Prostate gland (tissue), 2 donors: ENCODE data around the gene OSBPL1A.

Source experiments
- CTCF ChIP-seq, 4 experiments: fragments of 200-600 bp in 2 of 4; fragments of 450-650 bp in 2 of 4; sonication (generic) in 2 of 4; IDR thresholded peaks; 1 replicate in 3 of 4; 2 replicates in 1 of 4; pipeline ENCODE4 v1.5.1; 2016 to 2019; ENCODE audit warnings: antibody characterized with exemption in 4 of 4, mild to moderate bottlenecking in 2 of 4, moderate library complexity in 2 of 4
- POLR2A ChIP-seq: fragments of 450-650 bp; IDR thresholded peaks from one replicate; pipeline ENCODE4 v1.6.1; 2016; ENCODE audit warnings: antibody characterized with exemption, mild to moderate bottlenecking
- POLR2AphosphoS5 ChIP-seq: sonication (generic); formaldehyde crosslinking; IDR thresholded peaks from one replicate; pipeline ENCODE4 v1.6.1; 2017; ENCODE audit warnings: antibody characterized with exemption

- TF ChIP-seq POLR2A (no peak), CTCF (IDR thresholded peaks at IDR 0.05) (no peak), POLR2AphosphoS5 (no peak)
Measured at GRCh38 chr18:24380163-24380747, 17.4 kb downstream of the OSBPL1A start.
